HepG2 (cell line): Measurements from ENCODE around the gene CYP11A1. TPM values are rescaled to one million over a fixed set of nuclear protein-coding genes. Genes with fewer than 3 reads are reported as not detected.
A peak's percentile ranks its signal among the peaks of the same experiment; 100 is the strongest.

ENCODE experiments used
- ATRX ChIP-seq: sonication (generic); formaldehyde crosslinking; IDR thresholded peaks from 2 replicates; pipeline ENCODE4 v1.4.0; 2020; ENCODE audit warnings: missing genetic modification reagents, borderline replicate concordance
- CAMTA2 ChIP-seq: sonication (generic); formaldehyde crosslinking; IDR thresholded peaks from 2 replicates; pipeline ENCODE4 v1.4.0; 2020; ENCODE audit warnings: mild to moderate bottlenecking, missing genetic modification reagents, borderline replicate concordance
- KDM4B ChIP-seq: sonication (generic); formaldehyde crosslinking; IDR thresholded peaks from 2 replicates; pipeline ENCODE4 v1.4.0; 2020; ENCODE audit warnings: missing genetic modification reagents
- MAFF ChIP-seq: IDR thresholded peaks from 2 replicates; pipeline ENCODE4 v1.6.1; 2011; ENCODE audit warnings: low read depth, low read length, improper control_type of control experiment
- MAFG ChIP-seq: sonication (generic); formaldehyde crosslinking; IDR thresholded peaks from 2 replicates; pipeline ENCODE4 v1.5.1; 2020; ENCODE audit warnings: mild to moderate bottlenecking, missing genetic modification reagents
- RARG ChIP-seq: sonication (generic); formaldehyde crosslinking; IDR thresholded peaks from 2 replicates; pipeline ENCODE4 v1.4.0; 2020; ENCODE audit warnings: low read depth, mild to moderate bottlenecking, missing genetic modification reagents
- SAP130 ChIP-seq: IDR thresholded peaks from 2 replicates; pipeline ENCODE4 v1.6.1; 2016; ENCODE audit warnings: low read depth
- SIN3A ChIP-seq: IDR thresholded peaks from 2 replicates; pipeline ENCODE4 v1.6.1; 2011; ENCODE audit warnings: low read depth, mild to moderate bottlenecking, control low read depth, low read length, borderline replicate concordance
- SRSF4 ChIP-seq: fragments of 200-400 bp; formaldehyde crosslinking; IDR thresholded peaks from one replicate; pipeline ENCODE4 v1.6.1; 2018; ENCODE audit warnings: mild to moderate bottlenecking, low read depth, low read length, moderate library complexity; ENCODE audit not compliant: poor library complexity, severe bottlenecking
- TMF1 ChIP-seq: sonication (generic); formaldehyde crosslinking; IDR thresholded peaks from 2 replicates; pipeline ENCODE4 v1.8.1; 2022; ENCODE audit warnings: low read depth, missing genetic modification reagents
- U2AF2 ChIP-seq: fragments of 200-400 bp; formaldehyde crosslinking; IDR thresholded peaks from 2 replicates; pipeline ENCODE4 v1.6.1; 2017; ENCODE audit warnings: low read depth, mild to moderate bottlenecking, low read length
- ZFX ChIP-seq: sonication (generic); formaldehyde crosslinking; IDR thresholded peaks from 2 replicates; pipeline ENCODE4 v1.4.0; 2020; ENCODE audit warnings: mild to moderate bottlenecking, low read depth, missing genetic modification reagents, moderate library complexity
- ZNF17 ChIP-seq: sonication (generic); formaldehyde crosslinking; IDR thresholded peaks from 2 replicates; pipeline ENCODE4 v1.5.0; 2020; ENCODE audit warnings: mild to moderate bottlenecking, missing genetic modification reagents
- ZNF3 ChIP-seq: IDR thresholded peaks from 2 replicates; pipeline ENCODE4 v1.7.0; 2017; ENCODE audit warnings: inconsistent platforms
- ZNF383 ChIP-seq: sonication (generic); formaldehyde crosslinking; IDR thresholded peaks from 2 replicates; pipeline ENCODE4 v1.4.0; 2020; ENCODE audit warnings: missing genetic modification reagents, mild to moderate bottlenecking, borderline replicate concordance
- ZNF564 ChIP-seq: sonication (generic); formaldehyde crosslinking; IDR thresholded peaks from 2 replicates; pipeline ENCODE4 v1.8.1; 2023; ENCODE audit warnings: mild to moderate bottlenecking, missing genetic modification reagents
- ZNF724P ChIP-seq: sonication (generic); formaldehyde crosslinking; IDR thresholded peaks from 2 replicates; pipeline ENCODE4 v1.8.0; 2022; ENCODE audit warnings: missing genetic modification reagents, borderline replicate concordance
- polyA plus RNA-seq, 8 experiments: library from polyadenylated mRNA; depleted of rRNA in 3 of 8; stranded (reverse) in 7 of 8; unstranded in 1 of 8; fragments of >200 nt; fragmentation: Illumina TruSeq in 4 of 8; extraction: Trizol in 4 of 8; gene quantifications; 2 replicates each; pipeline versions ENCODE4 v1.2.1 to v1.2.3, GENCODE V29; 2011 to 2016; ENCODE audit warnings: low read depth in 4 of 8, missing spikeins in 1 of 8, mixed read lengths in 1 of 8; ENCODE audit not compliant: insufficient read depth in 1 of 8
- total RNA-seq, 5 experiments: library from RNA; depleted of rRNA; stranded (reverse); fragments of >200 nt; fragmentation: Illumina TruSeq; extraction: Trizol; gene quantifications; 2 replicates each; pipeline ENCODE4 v1.2.3, GENCODE V29; 2016; ENCODE audit warnings: low read depth in 1 of 5
- TF ChIP-seq, protein P1 (sequence below): sonication (generic); formaldehyde crosslinking; IDR thresholded peaks from 2 replicates; pipeline ENCODE4 v1.8.0; 2022; ENCODE audit warnings: missing genetic modification reagents, mild to moderate bottlenecking, inconsistent platforms, borderline replicate concordance
- TF ChIP-seq, protein P2 (sequence below): sonication (generic); formaldehyde crosslinking; IDR thresholded peaks from 2 replicates; pipeline ENCODE4 v1.5.1; 2020; ENCODE audit warnings: missing genetic modification reagents, mild to moderate bottlenecking, borderline replicate concordance
- TF ChIP-seq, protein P3 (sequence below): fragments of 450-650 bp; IDR thresholded peaks from 2 replicates; pipeline ENCODE4 v1.6.1; 2017; ENCODE audit warnings: mild to moderate bottlenecking
- TF ChIP-seq, protein P4 (sequence below): sonication (generic); formaldehyde crosslinking; IDR thresholded peaks from 2 replicates; pipeline ENCODE4 v1.5.1; 2020; ENCODE audit warnings: missing genetic modification reagents, mild to moderate bottlenecking, borderline replicate concordance
- TF ChIP-seq, protein P5 (sequence below): sonication (generic); formaldehyde crosslinking; IDR thresholded peaks from 2 replicates; pipeline ENCODE4 v1.4.0; 2020; ENCODE audit warnings: missing genetic modification reagents

The CYP11A1 gene
- total and polyA plus RNA-seq, 2 of the 13 experiments (the other 11 are each of a cell fraction or from before 2014, with no cell fraction given) = 0.66 to 0.92 TPM

DNA sequence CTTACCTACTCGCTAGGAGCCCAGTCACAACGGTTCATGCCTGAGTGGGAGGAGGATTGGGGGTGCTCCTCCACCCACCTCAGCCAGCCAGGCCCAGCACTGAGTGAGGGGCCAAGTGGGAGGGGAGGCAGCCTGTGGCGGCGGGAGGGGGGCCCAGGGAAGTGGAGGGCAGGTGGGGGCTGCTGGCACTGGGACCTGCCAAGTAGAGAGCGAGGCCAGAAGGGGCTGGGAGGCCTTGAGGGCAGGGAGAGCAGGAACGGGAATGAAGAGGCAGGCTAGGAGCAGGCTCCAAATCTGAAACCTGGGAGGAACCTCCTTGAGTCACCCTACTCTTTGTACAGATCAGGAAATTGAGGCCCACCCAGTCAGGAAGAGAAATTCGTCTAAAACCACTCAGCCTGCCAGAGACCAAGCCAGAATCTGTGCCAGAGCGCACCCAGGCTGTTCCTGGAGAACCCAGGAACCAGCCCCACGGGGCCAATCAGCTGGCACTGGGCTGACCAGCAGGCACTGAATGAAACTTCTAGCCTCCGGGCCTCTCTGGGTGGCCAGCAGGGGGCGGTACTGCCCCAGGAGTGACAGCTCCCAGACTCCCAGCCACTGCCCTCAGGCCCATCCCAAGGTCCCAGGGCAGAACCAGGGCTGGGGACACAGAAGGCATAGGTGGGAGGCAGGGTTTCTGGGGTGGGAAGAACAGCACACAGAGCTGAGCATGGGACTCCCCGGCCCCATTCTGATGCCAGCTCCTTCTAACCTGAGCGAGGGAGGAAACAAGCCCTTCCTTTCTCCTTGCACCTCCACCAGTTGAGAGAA lies 14.8 kb upstream of the CYP11A1 start (continued):
- TF ChIP-seq, protein P1, sequence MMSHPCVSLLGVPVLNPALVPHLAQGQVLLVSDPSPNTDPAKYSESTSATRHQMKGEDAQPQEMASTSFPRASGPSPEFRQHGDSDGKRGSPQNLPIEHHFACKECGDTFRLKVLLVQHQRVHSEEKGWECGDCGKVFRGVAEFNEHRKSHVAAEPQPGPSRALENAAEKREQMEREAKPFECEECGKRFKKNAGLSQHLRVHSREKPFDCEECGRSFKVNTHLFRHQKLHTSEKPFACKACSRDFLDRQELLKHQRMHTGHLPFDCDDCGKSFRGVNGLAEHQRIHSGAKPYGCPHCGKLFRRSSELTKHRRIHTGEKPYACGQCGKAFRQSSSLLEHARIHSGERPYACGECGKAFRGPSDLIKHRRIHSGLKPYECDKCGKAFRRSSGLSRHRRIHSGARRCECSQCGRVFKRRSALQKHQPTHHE = no peak
- no peak for TF ChIP-seq ZFX (CRISPR knock-in tag)
- 0 out of 2 replicates have a peak, but pooled peaks have one; percentile 41 for TF ChIP-seq ZNF724P
- peak; percentile 58 for TF ChIP-seq SAP130 (CRISPR knock-in tag)
- TF ChIP-seq, protein P2, sequence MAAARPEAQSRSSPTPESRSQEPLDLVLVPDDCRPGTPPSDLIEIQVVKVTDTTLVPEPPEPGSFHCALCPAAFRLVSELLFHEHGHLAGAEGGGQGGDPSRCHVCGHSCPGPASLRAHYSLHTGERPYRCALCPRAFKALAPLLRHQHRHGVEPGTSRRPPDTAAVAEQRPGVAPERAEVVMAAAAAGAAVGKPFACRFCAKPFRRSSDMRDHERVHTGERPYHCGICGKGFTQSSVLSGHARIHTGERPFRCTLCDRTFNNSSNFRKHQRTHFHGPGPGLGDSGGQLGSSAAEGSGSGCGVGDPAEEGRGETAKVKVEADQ (CRISPR knock-in tag) = no peak
- no peak for TF ChIP-seq ZNF17 (CRISPR knock-in tag)
- no peak for TF ChIP-seq ATRX (CRISPR knock-in tag)
- TF ChIP-seq, protein P3, sequence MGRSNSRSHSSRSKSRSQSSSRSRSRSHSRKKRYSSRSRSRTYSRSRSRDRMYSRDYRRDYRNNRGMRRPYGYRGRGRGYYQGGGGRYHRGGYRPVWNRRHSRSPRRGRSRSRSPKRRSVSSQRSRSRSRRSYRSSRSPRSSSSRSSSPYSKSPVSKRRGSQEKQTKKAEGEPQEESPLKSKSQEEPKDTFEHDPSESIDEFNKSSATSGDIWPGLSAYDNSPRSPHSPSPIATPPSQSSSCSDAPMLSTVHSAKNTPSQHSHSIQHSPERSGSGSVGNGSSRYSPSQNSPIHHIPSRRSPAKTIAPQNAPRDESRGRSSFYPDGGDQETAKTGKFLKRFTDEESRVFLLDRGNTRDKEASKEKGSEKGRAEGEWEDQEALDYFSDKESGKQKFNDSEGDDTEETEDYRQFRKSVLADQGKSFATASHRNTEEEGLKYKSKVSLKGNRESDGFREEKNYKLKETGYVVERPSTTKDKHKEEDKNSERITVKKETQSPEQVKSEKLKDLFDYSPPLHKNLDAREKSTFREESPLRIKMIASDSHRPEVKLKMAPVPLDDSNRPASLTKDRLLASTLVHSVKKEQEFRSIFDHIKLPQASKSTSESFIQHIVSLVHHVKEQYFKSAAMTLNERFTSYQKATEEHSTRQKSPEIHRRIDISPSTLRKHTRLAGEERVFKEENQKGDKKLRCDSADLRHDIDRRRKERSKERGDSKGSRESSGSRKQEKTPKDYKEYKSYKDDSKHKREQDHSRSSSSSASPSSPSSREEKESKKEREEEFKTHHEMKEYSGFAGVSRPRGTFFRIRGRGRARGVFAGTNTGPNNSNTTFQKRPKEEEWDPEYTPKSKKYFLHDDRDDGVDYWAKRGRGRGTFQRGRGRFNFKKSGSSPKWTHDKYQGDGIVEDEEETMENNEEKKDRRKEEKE = no peak
- no peak for TF ChIP-seq RARG (CRISPR knock-in tag)
- no peak for TF ChIP-seq SRSF4
- TF ChIP-seq, protein P4, sequence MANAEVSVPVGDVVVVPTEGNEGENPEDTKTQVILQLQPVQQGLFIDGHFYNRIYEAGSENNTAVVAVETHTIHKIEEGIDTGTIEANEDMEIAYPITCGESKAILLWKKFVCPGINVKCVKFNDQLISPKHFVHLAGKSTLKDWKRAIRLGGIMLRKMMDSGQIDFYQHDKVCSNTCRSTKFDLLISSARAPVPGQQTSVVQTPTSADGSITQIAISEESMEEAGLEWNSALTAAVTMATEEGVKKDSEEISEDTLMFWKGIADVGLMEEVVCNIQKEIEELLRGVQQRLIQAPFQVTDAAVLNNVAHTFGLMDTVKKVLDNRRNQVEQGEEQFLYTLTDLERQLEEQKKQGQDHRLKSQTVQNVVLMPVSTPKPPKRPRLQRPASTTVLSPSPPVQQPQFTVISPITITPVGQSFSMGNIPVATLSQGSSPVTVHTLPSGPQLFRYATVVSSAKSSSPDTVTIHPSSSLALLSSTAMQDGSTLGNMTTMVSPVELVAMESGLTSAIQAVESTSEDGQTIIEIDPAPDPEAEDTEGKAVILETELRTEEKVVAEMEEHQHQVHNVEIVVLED = peak; percentile 39; the same call in 1 of the 2 replicates
- TF ChIP-seq, protein P5, sequence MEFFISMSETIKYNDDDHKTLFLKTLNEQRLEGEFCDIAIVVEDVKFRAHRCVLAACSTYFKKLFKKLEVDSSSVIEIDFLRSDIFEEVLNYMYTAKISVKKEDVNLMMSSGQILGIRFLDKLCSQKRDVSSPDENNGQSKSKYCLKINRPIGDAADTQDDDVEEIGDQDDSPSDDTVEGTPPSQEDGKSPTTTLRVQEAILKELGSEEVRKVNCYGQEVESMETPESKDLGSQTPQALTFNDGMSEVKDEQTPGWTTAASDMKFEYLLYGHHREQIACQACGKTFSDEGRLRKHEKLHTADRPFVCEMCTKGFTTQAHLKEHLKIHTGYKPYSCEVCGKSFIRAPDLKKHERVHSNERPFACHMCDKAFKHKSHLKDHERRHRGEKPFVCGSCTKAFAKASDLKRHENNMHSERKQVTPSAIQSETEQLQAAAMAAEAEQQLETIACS (CRISPR knock-in tag) = no peak
- TF ChIP-seq SIN3A = no peak
- no peak for TF ChIP-seq ZNF564 (CRISPR knock-in tag)
- TF ChIP-seq MAFF = no peak
- no peak for TF ChIP-seq ZNF383
- no peak for TF ChIP-seq TMF1 (CRISPR knock-in tag)
- no peak for TF ChIP-seq ZNF3 (CRISPR knock-in tag)
- TF ChIP-seq CAMTA2 (CRISPR knock-in tag) = no peak
- TF ChIP-seq MAFG (CRISPR knock-in tag) = no peak
- TF ChIP-seq KDM4B = 0 out of 2 replicates have a peak, but pooled peaks have one; percentile 7
- TF ChIP-seq U2AF2 = no peak
